H1 (cell line): ENCODE data around the gene NMB. TPM values are rescaled to one million over a fixed set of nuclear protein-coding genes. Genes with fewer than 3 reads are reported as not detected.

Experiments used
- CTCF ChIA-PET: fragments of 300-600 bp; sonication (Branson Sonifier 250); formaldehyde crosslinking; loops from one replicate; lab custom pipeline; 2021; ENCODE audit not compliant: partially characterized antibody; lab: Charles Lee
- POLR2A ChIA-PET: fragments of 300-600 bp; sonication (Branson Sonifier 250); formaldehyde crosslinking; loops from one replicate; lab custom pipeline; 2021; ENCODE audit warnings: inconsistent platforms; ENCODE audit not compliant: partially characterized antibody; lab: Charles Lee
- DNase-seq, 2 experiments: peaks; one replicate each; pipeline versions ENCODE4 v3.0.0 to v3.0.0-alpha.2; 2010 to 2022; ENCODE audit warnings: low spot score in 2 of 2, low read depth in 1 of 2, mixed read lengths in 1 of 2
- FAIRE-seq: peaks from 2 replicates; lab custom pipeline; 2011; peaks lifted over from hg19 to GRCh38; lab: Jason Lieb, UNC
- H2AFZ ChIP-seq: 2 replicates; pipeline ENCODE4 v1.8.1; 2012; ENCODE audit warnings: low read length, inconsistent platforms
- H2AK5ac ChIP-seq: 2 replicates; pipeline ENCODE4 v1.6.1; 2013; ENCODE audit warnings: low read depth, low read length
- H2BK120ac ChIP-seq: replicated peaks from 2 replicates; pipeline ENCODE3; 2013; ENCODE audit warnings: low read depth, low read length, inconsistent platforms
- H2BK12ac ChIP-seq: 2 replicates; pipeline ENCODE4 v1.6.1; 2013; ENCODE audit warnings: low read depth, low read length
- H2BK15ac ChIP-seq: 2 replicates; pipeline ENCODE4 v1.6.1; 2013; ENCODE audit warnings: low read length
- H2BK20ac ChIP-seq: 2 replicates; pipeline ENCODE4 v1.6.1; 2013; ENCODE audit warnings: low read length
- H2BK5ac ChIP-seq: 2 replicates; pipeline ENCODE4 v1.6.1; 2013; ENCODE audit warnings: low read depth, low read length
- H3K14ac ChIP-seq: 2 replicates; pipeline ENCODE4 v1.6.1; 2013; ENCODE audit warnings: inconsistent platforms; ENCODE audit not compliant: insufficient read length
- H3K18ac ChIP-seq: 2 replicates; pipeline ENCODE4 v1.6.1; 2013; ENCODE audit warnings: low read length; ENCODE audit errors: extremely low read depth
- H3K23ac ChIP-seq: 2 replicates; pipeline ENCODE4 v1.6.1; 2013; ENCODE audit warnings: inconsistent platforms; ENCODE audit not compliant: insufficient read length
- H3K23me2 ChIP-seq: 2 replicates; pipeline ENCODE4 v1.6.1; 2013; ENCODE audit warnings: low read depth, low read length
- H3K27ac ChIP-seq: 2 replicates; pipeline ENCODE4 v1.6.1; 2011; ENCODE audit warnings: low read depth, low read length, inconsistent platforms
- H3K27me3 ChIP-seq, 4 experiments: replicated peaks in 1 of 4; 1 replicate in 1 of 4; 2 replicates in 3 of 4; pipeline versions ENCODE4 v1.6.1 to v1.8.1; 2011 to 2013; ENCODE audit warnings: low read length in 3 of 4, mild to moderate bottlenecking in 3 of 4, inconsistent platforms in 2 of 4, mixed read lengths in 2 of 4, moderate library complexity in 1 of 4; ENCODE audit not compliant: control insufficient read depth in 3 of 4, insufficient read depth in 3 of 4; ENCODE audit errors: extremely low read depth in 1 of 4
- H3K36me3 ChIP-seq, 4 experiments: 2 replicates each; pipeline versions ENCODE4 v1.6.1 to v1.8.1; 2011 to 2013; ENCODE audit warnings: mild to moderate bottlenecking in 4 of 4, low read length in 3 of 4, moderate library complexity in 2 of 4, control low read depth in 1 of 4, inconsistent platforms in 1 of 4; ENCODE audit not compliant: insufficient read depth in 4 of 4, control insufficient read depth in 2 of 4
- H3K4ac ChIP-seq: replicated peaks from 2 replicates; pipeline ENCODE3; 2013; ENCODE audit warnings: low read length, low read depth, mixed read lengths, inconsistent platforms; ENCODE audit not compliant: insufficient read length
- H3K4me1 ChIP-seq, 4 experiments: replicated peaks in 1 of 4; 1 replicate in 1 of 4; 2 replicates in 3 of 4; pipeline versions ENCODE4 v1.6.1 to v1.8.1; 2011 to 2013; ENCODE audit warnings: low read length in 3 of 4, inconsistent platforms in 2 of 4, mixed read lengths in 1 of 4; ENCODE audit not compliant: insufficient read depth in 4 of 4, control insufficient read depth in 3 of 4
- H3K4me2 ChIP-seq, 2 experiments: 2 replicates each; pipeline versions ENCODE4 v1.6.1 to v1.8.1; 2011 to 2013; ENCODE audit warnings: low read depth in 2 of 2, low read length in 2 of 2, control low read depth in 1 of 2, inconsistent platforms in 1 of 2, mild to moderate bottlenecking in 1 of 2; ENCODE audit not compliant: insufficient read depth in 1 of 2
- H3K4me3 ChIP-seq, 4 experiments: fragments of 200-600, 300-600 bp in 1 of 4; sonication (generic), shearing (Covaris generic), sonication (Bioruptor Twin) in 1 of 4; 2 replicates each; pipeline versions ENCODE4 v1.5.1 to v1.8.1; 2011 to 2016; ENCODE audit warnings: low read length in 4 of 4, low read depth in 3 of 4, control low read depth in 2 of 4, inconsistent platforms in 2 of 4, mild to moderate bottlenecking in 2 of 4, mixed read lengths in 1 of 4, moderate library complexity in 1 of 4; ENCODE audit not compliant: insufficient read depth in 2 of 4; ENCODE audit errors: extremely low read depth in 1 of 4
- H3K56ac ChIP-seq: replicated peaks from 2 replicates; pipeline ENCODE3; 2013; ENCODE audit warnings: low read depth, mild to moderate bottlenecking, mixed read lengths, low read length, inconsistent platforms; ENCODE audit not compliant: insufficient read length
- H3K79me1 ChIP-seq: 2 replicates; pipeline ENCODE4 v1.6.1; 2013; ENCODE audit warnings: low read depth, low read length, control low read depth
- H3K79me2 ChIP-seq, 2 experiments: 2 replicates each; pipeline versions ENCODE4 v1.6.1 to v1.8.1; 2012 to 2013; ENCODE audit warnings: low read length in 2 of 2, mild to moderate bottlenecking in 2 of 2, inconsistent platforms in 1 of 2; ENCODE audit not compliant: insufficient read depth in 2 of 2, control insufficient read depth in 1 of 2
- H3K9ac ChIP-seq, 4 experiments: replicated peaks in 1 of 4; 1 replicate in 1 of 4; 2 replicates in 3 of 4; pipeline versions ENCODE4 v1.6.1 to v1.8.1; 2011 to 2013; ENCODE audit warnings: low read depth in 3 of 4, low read length in 3 of 4, control low read depth in 2 of 4, mild to moderate bottlenecking in 2 of 4, moderate library complexity in 2 of 4, inconsistent platforms in 1 of 4; ENCODE audit errors: extremely low read depth in 1 of 4
- H3K9me3 ChIP-seq, 2 experiments: 2 replicates each; pipeline versions ENCODE4 v1.6.1 to v1.8.1; 2012 to 2013; ENCODE audit warnings: mild to moderate bottlenecking in 2 of 2, moderate library complexity in 2 of 2, control low read depth in 1 of 2, inconsistent platforms in 1 of 2, low read depth in 1 of 2, low read length in 1 of 2, mixed read lengths in 1 of 2; ENCODE audit not compliant: insufficient read depth in 2 of 2
- H4K20me1 ChIP-seq, 2 experiments: replicated peaks in 1 of 2; 2 replicates each; pipeline versions ENCODE3 to v1.8.1; 2011 to 2013; ENCODE audit warnings: inconsistent platforms in 2 of 2, low read length in 2 of 2, mild to moderate bottlenecking in 1 of 2; ENCODE audit not compliant: insufficient read depth in 2 of 2, control insufficient read depth in 1 of 2
- H4K5ac ChIP-seq: 2 replicates; pipeline ENCODE4 v1.6.1; 2013; ENCODE audit warnings: low read length, low read depth, mixed read lengths, inconsistent platforms; ENCODE audit not compliant: insufficient read length
- H4K8ac ChIP-seq: 2 replicates; pipeline ENCODE4 v1.8.0; 2013; ENCODE audit warnings: mild to moderate bottlenecking, moderate library complexity, low read length, inconsistent platforms; ENCODE audit not compliant: insufficient read depth; ENCODE audit errors: extremely low read depth
- H4K91ac ChIP-seq: replicated peaks from 2 replicates; pipeline ENCODE3; 2013; ENCODE audit warnings: low read length, mixed read lengths, inconsistent platforms; ENCODE audit not compliant: insufficient read length
- ATF3 ChIP-seq: IDR thresholded peaks from 2 replicates; pipeline ENCODE4 v1.6.1; 2011; ENCODE audit warnings: low read depth, mild to moderate bottlenecking, low read length; ENCODE audit not compliant: insufficient read depth
- EGR1 ChIP-seq: IDR thresholded peaks from 2 replicates; pipeline ENCODE4 v1.6.1; 2011; ENCODE audit warnings: low read depth, low read length, borderline replicate concordance
- EZH2 ChIP-seq: fragments of 200-600 bp; sonication (generic); IDR thresholded peaks from 2 replicates; pipeline ENCODE4 v1.7.1; 2012; ENCODE audit warnings: low read depth, mild to moderate bottlenecking, moderate library complexity, low read length, inconsistent platforms; ENCODE audit not compliant: severe bottlenecking
- FOSL1 ChIP-seq: IDR thresholded peaks from 2 replicates; pipeline ENCODE4 v1.6.1; 2011; ENCODE audit warnings: mild to moderate bottlenecking, low read depth, low read length, moderate library complexity; ENCODE audit not compliant: insufficient read depth
- NRF1 ChIP-seq: IDR thresholded peaks from 2 replicates; pipeline ENCODE4 v1.6.1; 2011; ENCODE audit warnings: mild to moderate bottlenecking, low read depth, low read length, improper control_type of control experiment
- RBBP5 ChIP-seq: IDR thresholded peaks from 2 replicates; pipeline ENCODE4 v1.7.1; 2012; ENCODE audit warnings: low read depth, mild to moderate bottlenecking, inconsistent platforms, low read length, moderate library complexity, borderline replicate concordance
- SP1 ChIP-seq: IDR thresholded peaks from 2 replicates; pipeline ENCODE4 v1.6.1; 2011; ENCODE audit warnings: low read depth, low read length
- SP4 ChIP-seq: IDR thresholded peaks from 2 replicates; pipeline ENCODE4 v1.6.1; 2012; ENCODE audit warnings: low read length, inconsistent platforms
- TAF7 ChIP-seq: optimal IDR thresholded peaks from 2 replicates; pipeline ENCODE3; 2011; ENCODE audit warnings: low read depth, mild to moderate bottlenecking, inconsistent platforms, low read length, moderate library complexity, borderline replicate concordance
- TCF12 ChIP-seq: IDR thresholded peaks from 2 replicates; pipeline ENCODE4 v1.6.1; 2011; ENCODE audit warnings: low read depth, mild to moderate bottlenecking, low read length
- YY1 ChIP-seq: IDR thresholded peaks from 2 replicates; pipeline ENCODE4 v1.6.1; 2011; ENCODE audit warnings: low read depth, mild to moderate bottlenecking, low read length
- WGBS, 2 experiments: shearing (Covaris generic) in 1 of 2; methylation state at CpG; one replicate each; pipeline versions ENCODE4 v1.1.6 to v1.1.7; 2013 to 2015; ENCODE audit warnings: low lambda C conversion rate in 2 of 2, mixed read lengths in 2 of 2, inconsistent platforms in 1 of 2, low coverage in 1 of 2, missing lambda C conversion rate in 1 of 2; ENCODE audit not compliant: insufficient replicate concordance in 2 of 2, insufficient coverage in 1 of 2, insufficient read length in 1 of 2; ENCODE audit errors: extremely low coverage in 1 of 2, missing lambda C conversion rate in 1 of 2; 5-methylcytosine and 5-hydroxymethylcytosine counted together
- polyA plus RNA-seq, 7 experiments: library from polyadenylated mRNA; depleted of rRNA in 3 of 7; stranded (reverse) in 5 of 7; unstranded in 2 of 7; fragments of >200 nt in 5 of 7; fragments of 200-250 nt in 2 of 7; gene quantifications; 1 replicate in 5 of 7; 2 replicates in 1 of 7; 4 replicates in 1 of 7; pipeline versions ENCODE4 v1.2.1 to v1.2.3, GENCODE V29; 2011 to 2013; ENCODE audit warnings: missing spikeins in 2 of 7, mixed read lengths in 2 of 7
- total RNA-seq: library from RNA; stranded (reverse); fragmentation: NEBNext Ultra II Directional; extraction: Animal tissue kit (Norgen Biotek cat#: 25700); gene quantifications from 2 replicates; pipeline ENCODE4 v1.2.1, GENCODE V29; 2021

NMB gene
- total and polyA plus RNA-seq, 2 of the 8 experiments (the other 6 are each of a cell fraction or from before 2014, with no cell fraction given) = 9.3 to 13.6 TPM

- POLR2A ChIA-PET = interaction anchor here (0.9 to 10.6 kb wide), 8 partner anchors 7 to 39 kb away, joined by 3 to 176 read pairs (median 6); partner anchors contain the start of gene ZSCAN2
- H2BK5ac ChIP-seq = 0 out of 2 replicates have a peak overlapping the region, but pooled peaks have one; percentile 45
- TF ChIP-seq ATF3 (no peak), TAF7 (no peak), EZH2 (no peak), TCF12 (no peak), YY1 (no peak), SP4 (no peak), FOSL1 (no peak), RBBP5 (no peak), EGR1 (no peak), NRF1 (no peak), SP1 (no peak)
Observed at GRCh38 chr15:84609818-84610525, 48.0 kb downstream of the NMB start.

More at GRCh38 chr15:84609818-84610525, 48.0 kb downstream of the NMB start:
- H2AFZ ChIP-seq = no peak overlapping the region
- no peak overlapping the region for H3K23ac ChIP-seq
- H3K27ac ChIP-seq = no peak overlapping the region
- H4K8ac ChIP-seq = no peak overlapping the region
- FAIRE-seq (no peak), DNase-seq (no peak)
- no peak overlapping the region; the same call in 1 of the 2 replicates for H3K18ac ChIP-seq
- no peaks in the 10 kb centered on the region for H3K9me3 ChIP-seq
- no peak overlapping the region for H4K91ac ChIP-seq
- peaks cover 10% of the 10 kb centered on the region for H3K79me1 ChIP-seq
- no peak overlapping the region for H2BK12ac ChIP-seq
- H4K20me1 ChIP-seq = peaks cover 23 to 32% of the 10 kb centered on the region in 2 experiments
- H3K36me3 ChIP-seq = peaks cover 0 to 20% (median 11%) of the 10 kb centered on the region in 4 experiments; a peak in 5 of 8 replicates
- no peak overlapping the region for H2BK20ac ChIP-seq
- H3K56ac ChIP-seq = no peak overlapping the region
- H3K4ac ChIP-seq = no peak overlapping the region
- CTCF ChIA-PET = interaction anchor here (0.9 to 2.5 kb wide), 8 partner anchors 9 to 28 kb away, joined by 3 to 21 read pairs (median 8); partner anchors contain the start of gene ZSCAN2
- H2BK15ac ChIP-seq = no peak overlapping the region
- 92% methylated on average over 11 of the region's 11 CpGs; no CpG with 5 or more reads in 1 of the 2 experiments for WGBS, 2 experiments
- no peaks in the 10 kb centered on the region for H3K27me3 ChIP-seq
- H2BK120ac ChIP-seq = no peak overlapping the region
- H3K14ac ChIP-seq = no peak overlapping the region
- no peak overlapping the region; a peak in 1 of 4 replicates for H3K4me2 ChIP-seq
- H3K4me3 ChIP-seq = no peak overlapping the region
- no peak overlapping the region for H2AK5ac ChIP-seq
- H3K9ac ChIP-seq = no peak overlapping the region
- H3K79me2 ChIP-seq = peaks cover 32 to 95% of the 10 kb centered on the region in 2 experiments
- no peak overlapping the region for H4K5ac ChIP-seq
- peaks cover 4% of the 10 kb centered on the region; the same call in 1 of the 2 replicates for H3K23me2 ChIP-seq
- peaks cover 2 to 20% (median 15%) of the 10 kb centered on the region in 4 experiments; a peak in 6 of 7 replicates for H3K4me1 ChIP-seq
